ENCODE measurements around the gene MPDU1. TPM values are rescaled to one million over a fixed set of nuclear protein-coding genes. Genes with fewer than 3 reads are reported as not detected.

Gene MPDU1
- total and polyA plus RNA-seq, 10 of the 15 experiments (the other 5 are each of a cell fraction or from before 2014, with no cell fraction given): 3.6 to 138 (median 78.9) TPM

GRCh38 chr17:7557775-7558543 is 25.7 kb upstream of the MPDU1 start (continued):
- TF ChIP-seq USF1 (IDR thresholded peaks at IDR 0.05; ENCODE audit: borderline replicate concordance, extremely low read length, insufficient read depth, low read depth, low read length) (no peak), KAT2A (conservative IDR thresholded peaks at IDR 0.05; ENCODE audit: control insufficient read depth, low read depth, low read length) (no peak), SKIL (IDR thresholded peaks at IDR 0.05; ENCODE audit: low read depth, poor library complexity, severe bottlenecking) (no peak), YY1 (IDR thresholded peaks at IDR 0.05; ENCODE audit: low read depth, low read length) (no peak), SMARCA5 (IDR thresholded peaks at IDR 0.05) (no peak), SMC3 (IDR thresholded peaks at IDR 0.05; ENCODE audit: borderline replicate concordance, low read length) (no peak), CEBPB (IDR thresholded peaks at IDR 0.05; ENCODE audit: borderline replicate concordance in 1 of 2, low read depth in 2 of 2, low read length in 2 of 2) (no peak), RUNX3 (IDR thresholded peaks at IDR 0.05; ENCODE audit: low read length) (no peak), CBX3 (IDR thresholded peaks at IDR 0.05; ENCODE audit: borderline replicate concordance, low read depth) (no peak), IKZF1 (conservative IDR thresholded peaks at IDR 0.05) (peak; percentile 86), STAT3 (IDR thresholded peaks at IDR 0.05; ENCODE audit: low read depth, low read length) (no peak), JUND (IDR thresholded peaks at IDR 0.05; ENCODE audit: low read depth, low read length) (no peak)

All from GM12878 (cell line).